Heart left ventricle (tissue), 16 donors: ENCODE results near the gene FBH1. TPM values are rescaled to one million over a fixed set of nuclear protein-coding genes. Genes with fewer than 3 reads are reported as not detected.

Source experiments
- ATAC-seq, 4 donors: fragments of 200-7000 bp; cut with Tn5 transposase; one replicate each; pipeline ENCODE4 v1.9.1; 2020 to 2022; ENCODE audit warnings: moderate library complexity in 4 of 4, mild to moderate bottlenecking in 3 of 4, moderate number of reproducible peaks in 1 of 4
- DNase-seq, 5 donors: peaks; one replicate each; pipeline ENCODE4 v3.0.0-alpha.2; 2020
- H3K27ac ChIP-seq, 12 donors: fragments of 200-600 bp; sonication (generic) in 4 of 12; one replicate each; pipeline versions ENCODE4 v1.5.0 to v1.8.0; 2016 to 2022; ENCODE audit warnings: mild to moderate bottlenecking in 2 of 12
- H3K27me3 ChIP-seq, 9 donors: fragments of 200-600 bp; sonication (generic) in 2 of 9; one replicate each; pipeline versions ENCODE4 v1.5.1 to v1.8.0; 2016 to 2022; ENCODE audit warnings: mild to moderate bottlenecking in 3 of 9
- H3K36me3 ChIP-seq, 9 donors: fragments of 200-600 bp; sonication (generic) in 2 of 9; one replicate each; pipeline versions ENCODE4 v1.5.0 to v1.8.0; 2018 to 2022; ENCODE audit warnings: mild to moderate bottlenecking in 2 of 9
- H3K4me1 ChIP-seq, 12 donors: fragments of 200-600 bp; sonication (generic) in 4 of 12; one replicate each; pipeline versions ENCODE4 v1.5.0 to v1.8.0; 2016 to 2022; ENCODE audit warnings: mild to moderate bottlenecking in 3 of 12
- H3K4me3 ChIP-seq, 12 donors: fragments of 200-600 bp; sonication (generic) in 4 of 12; one replicate each; pipeline versions ENCODE4 v1.5.0 to v1.8.0; 2017 to 2022; ENCODE audit warnings: mild to moderate bottlenecking in 9 of 12, moderate library complexity in 4 of 12
- H3K9me3 ChIP-seq, 12 donors: fragments of 200-600 bp; sonication (generic) in 4 of 12; one replicate each; pipeline versions ENCODE4 v1.5.0 to v1.8.0; 2016 to 2022; ENCODE audit warnings: mild to moderate bottlenecking in 1 of 12
- POLR2A ChIP-seq, 2 donors: fragments of 450-650 bp; IDR thresholded peaks; one replicate each; pipeline ENCODE4 v1.6.1; 2017; ENCODE audit warnings: antibody characterized with exemption in 2 of 2, mild to moderate bottlenecking in 2 of 2, moderate library complexity in 2 of 2
- WGBS, 4 donors: extraction: QIAGEN DNeasy Blood & Tissue Kit in 2 of 4; methylation state at CpG; one replicate each; pipeline versions ENCODE4 v1.1.5 to v1.1.7; 2013 to 2018; 5-methylcytosine and 5-hydroxymethylcytosine counted together
- intact Hi-C, 10 donors: fragments of 100-400 bp; cut with DNase I; formaldehyde crosslinking; loops; one replicate each; pipeline versions ENCODE4 v1.11.1 to v1.14.2; 2022
- polyA plus RNA-seq, 2 donors: library from polyadenylated mRNA; stranded (reverse); fragments of 200-250 nt; gene quantifications; one replicate each; pipeline ENCODE4 v1.2.3, GENCODE V29; 2013
- total RNA-seq, 9 donors: library from RNA; depleted of rRNA in 2 of 9; stranded (reverse); fragments of >200 nt in 2 of 9; fragmentation: NEBNext Ultra II Directional in 3 of 9; extraction: Animal tissue kit (Norgen Biotek cat#: 25700) in 3 of 9; gene quantifications; one replicate each; pipeline versions ENCODE4 v1.1.0 to v1.2.4, GENCODE V29; 2016 to 2023
- TF ChIP-seq, protein P1 (sequence below), 12 donors: fragments of 200-600 bp; sonication (generic) in 4 of 12; IDR thresholded peaks; one replicate each; pipeline versions ENCODE4 v1.5.0 to v1.8.0; 2018 to 2022; ENCODE audit warnings: antibody characterized with exemption in 12 of 12, mild to moderate bottlenecking in 5 of 12
- donor health status: ischemic (EF 13 %, LVEDD 7.1; RV severe dilation, severe dysfunction).
- donor health status: healthy with polysubstance abuse.
- donor health status: DM: no; HTN: yes; CAD: no.
- donor health status: DM: no; HTN: no; CAD: no.
- donor health status: ischemic (EF 25% LVEDD 6.9; RV normal size, moderate dysfunction).
- donor health status: ischemic (EF 25% LVEDD 5.7; RV mildly dilated, moderate dysfunction).
- donor health status: healthy.
- donor health status: DM: yes; HTN: yes; CAD: no.
- donor health status: ischemic (EF 35%, LVEDD 5.7; RV mildly dilated, moderate dysfunction).
- donor health status: nonischemic (EF 11% LVEDD 7.7; RV severe dilation, severe dysfunction).
- donor health status: DM: yes; HTN: yes; CAD: no.
- donor health status: PGD.
- donor health status: ischemic (EF 29% LVEDD 5.4; RV normal size, mild dysfunction).
- donor health status: nonischemic (EF 23%, LVEDD 6.1; RV moderate dilation, normal function).

FBH1 gene
- total and polyA plus RNA-seq, 11 donors: 57.4 to 111 (median 83.5) TPM

DNA sequence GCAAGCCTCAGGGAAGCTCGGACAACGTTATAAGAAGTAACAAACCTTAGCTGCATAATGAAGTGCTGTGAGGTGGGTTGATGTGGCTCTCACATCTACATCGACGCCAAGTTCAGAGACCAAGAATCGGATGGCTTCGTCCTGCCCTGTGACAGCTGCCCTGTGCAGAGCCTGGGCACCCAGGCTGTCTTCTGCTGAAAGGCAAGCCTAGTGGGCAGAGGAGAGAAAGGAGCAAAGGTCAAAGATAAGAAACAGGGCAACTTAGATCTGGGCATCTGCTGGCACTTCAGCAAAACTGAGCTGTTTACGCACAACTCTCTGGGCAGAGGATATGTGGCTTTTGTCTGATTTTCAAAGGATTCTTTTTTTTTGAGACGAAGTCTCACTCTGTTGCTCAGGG lies 7.1 kb upstream of the FBH1 start:
- peaks cover 0 to 11% (median 4%) of the 10 kb centered on the region in 12 donors for H3K4me1 ChIP-seq
- H3K36me3 ChIP-seq: peaks cover 0 to 97% (median 69%) of the 10 kb centered on the region in 9 donors
- WGBS, 4 donors: 85 to 93% (median 92%) methylated on average over 7 to 8 of the region's 8 CpGs
- no peaks in the 10 kb centered on the region for H3K27me3 ChIP-seq
- H3K9me3 ChIP-seq: no peaks in the 10 kb centered on the region
- no peak for DNase-seq
- H3K27ac ChIP-seq: no peak overlapping the region
- intact Hi-C loops: no loop called here
- TF ChIP-seq POLR2A (IDR thresholded peaks at IDR 0.05): no peak
- TF ChIP-seq, protein P1, sequence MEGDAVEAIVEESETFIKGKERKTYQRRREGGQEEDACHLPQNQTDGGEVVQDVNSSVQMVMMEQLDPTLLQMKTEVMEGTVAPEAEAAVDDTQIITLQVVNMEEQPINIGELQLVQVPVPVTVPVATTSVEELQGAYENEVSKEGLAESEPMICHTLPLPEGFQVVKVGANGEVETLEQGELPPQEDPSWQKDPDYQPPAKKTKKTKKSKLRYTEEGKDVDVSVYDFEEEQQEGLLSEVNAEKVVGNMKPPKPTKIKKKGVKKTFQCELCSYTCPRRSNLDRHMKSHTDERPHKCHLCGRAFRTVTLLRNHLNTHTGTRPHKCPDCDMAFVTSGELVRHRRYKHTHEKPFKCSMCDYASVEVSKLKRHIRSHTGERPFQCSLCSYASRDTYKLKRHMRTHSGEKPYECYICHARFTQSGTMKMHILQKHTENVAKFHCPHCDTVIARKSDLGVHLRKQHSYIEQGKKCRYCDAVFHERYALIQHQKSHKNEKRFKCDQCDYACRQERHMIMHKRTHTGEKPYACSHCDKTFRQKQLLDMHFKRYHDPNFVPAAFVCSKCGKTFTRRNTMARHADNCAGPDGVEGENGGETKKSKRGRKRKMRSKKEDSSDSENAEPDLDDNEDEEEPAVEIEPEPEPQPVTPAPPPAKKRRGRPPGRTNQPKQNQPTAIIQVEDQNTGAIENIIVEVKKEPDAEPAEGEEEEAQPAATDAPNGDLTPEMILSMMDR (IDR thresholded peaks at IDR 0.05): no peak
- no peak overlapping the region for H3K4me3 ChIP-seq
- no peak for ATAC-seq

DNA sequence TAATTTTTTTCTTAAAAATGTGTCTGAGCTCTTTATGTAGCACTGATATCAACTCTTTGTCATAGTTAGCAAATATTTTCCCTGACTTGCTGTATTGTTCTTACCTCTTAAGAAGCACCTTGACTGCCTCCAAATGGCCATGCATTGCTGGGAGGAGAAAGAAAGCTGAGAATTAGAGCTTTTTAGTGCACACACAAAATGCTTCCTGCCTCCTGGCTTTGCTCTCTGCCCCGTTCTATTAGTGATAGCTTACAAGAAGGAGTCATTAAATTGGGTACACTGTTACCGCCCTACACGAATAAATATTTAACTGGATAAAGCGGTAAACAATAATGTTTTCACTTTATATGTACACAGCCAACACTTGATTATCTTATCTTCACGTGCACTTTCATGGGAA lies 4.4 kb upstream of the FBH1 start:
- Histone ChIP-seq H3K27me3 (no peaks in the 10 kb centered on the region), H3K36me3 (peaks cover 0 to 72% (median 45%) of the 10 kb centered on the region in 9 donors), H3K4me3 (no peak overlapping the region), H3K27ac (no peak overlapping the region), H3K4me1 (peaks cover 0 to 26% (median 14%) of the 10 kb centered on the region in 12 donors), H3K9me3 (no peaks in the 10 kb centered on the region)
- 91 to 95% (median 94%) methylated on average over 5 of the region's 5 CpGs for WGBS, 4 donors
- no peak for ATAC-seq
- TF ChIP-seq POLR2A (IDR thresholded peaks at IDR 0.05): no peak
- TF ChIP-seq, protein P1 (IDR thresholded peaks at IDR 0.05): no peak
- DNase-seq: no peak
- intact Hi-C loops: loop anchor here in 2 of 10 donors (5.0 kb wide), 2 partner anchors 73 to 202 kb away; partner anchors contain the start of genes GDI2 (in 1 of the 2) and RBM17 (in 1 of the 2)

DNA sequence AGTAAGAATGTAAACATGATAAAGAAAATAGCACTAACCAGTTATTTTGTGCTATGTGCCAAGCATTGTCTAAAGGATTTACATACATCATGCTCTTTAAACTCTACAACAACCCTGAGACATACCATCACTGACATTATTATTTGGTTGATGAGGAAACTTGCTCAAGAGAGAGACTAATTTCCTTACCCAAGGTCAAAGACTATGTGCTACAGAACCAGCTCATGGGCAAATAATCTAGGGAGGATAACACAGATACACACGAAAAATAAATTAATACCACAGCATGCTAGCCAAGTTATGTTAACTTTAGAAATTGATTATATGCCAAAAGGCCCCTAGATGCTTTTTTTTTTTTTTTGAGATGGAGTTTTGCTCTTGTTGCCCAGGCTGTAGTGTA lies 3.0 kb upstream of the FBH1 start:
- peaks cover 0 to 58% (median 41%) of the 10 kb centered on the region in 9 donors for H3K36me3 ChIP-seq
- intact Hi-C loops: loop anchor here in 2 of 10 donors (5.0 kb wide), 2 partner anchors 75 to 200 kb away; partner anchors contain the start of genes GDI2 (in 1 of the 2) and RBM17 (in 1 of the 2)
- H3K9me3 ChIP-seq: no peaks in the 10 kb centered on the region
- 57 to 70% (median 68%) methylated on average over 1 of the region's 1 CpG for WGBS, 4 donors
- DNase-seq: no peak
- TF ChIP-seq, protein P1 (IDR thresholded peaks at IDR 0.05): no peak
- TF ChIP-seq POLR2A (IDR thresholded peaks at IDR 0.05): no peak
- H3K27ac ChIP-seq: no peak overlapping the region
- ATAC-seq: no peak
- no peaks in the 10 kb centered on the region for H3K27me3 ChIP-seq
- H3K4me3 ChIP-seq: no peak overlapping the region
- H3K4me1 ChIP-seq: peaks cover 0 to 40% (median 28%) of the 10 kb centered on the region in 12 donors

DNA sequence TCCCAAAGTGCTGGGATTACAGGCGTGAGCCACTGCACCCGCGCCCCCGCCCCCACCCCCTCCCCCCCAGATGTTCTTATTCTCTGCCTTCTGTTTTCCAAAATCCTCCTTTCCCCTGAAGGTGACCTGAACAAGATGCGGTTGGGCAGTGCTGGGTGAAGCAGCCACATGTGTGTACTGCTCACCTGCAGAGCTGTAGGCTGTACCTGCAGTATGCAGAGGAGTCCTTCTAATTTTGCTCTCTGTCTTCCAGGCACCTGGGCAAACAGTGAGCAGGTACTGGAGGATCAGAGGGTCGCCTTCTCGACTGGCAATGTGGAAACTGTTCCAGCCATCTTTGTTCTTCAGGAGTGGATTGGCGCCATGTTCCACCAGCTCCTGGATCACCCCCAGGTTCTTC lies 2.4 kb upstream of the FBH1 start:
- 96 to 98% (median 97%) methylated on average over 8 of the region's 8 CpGs for WGBS, 4 donors

More for the DNA sequence above, 2.4 kb upstream of the FBH1 start:
- intact Hi-C loops: loop anchor here in 2 of 10 donors (5.0 kb wide), 2 partner anchors 75 to 200 kb away; partner anchors contain the start of genes GDI2 (in 1 of the 2) and RBM17 (in 1 of the 2)
- H3K9me3 ChIP-seq: no peaks in the 10 kb centered on the region
- H3K27ac ChIP-seq: no peak overlapping the region
- H3K4me3 ChIP-seq: peak overlapping the region in 1 of 12 donors; percentile 99
- H3K27me3 ChIP-seq: no peaks in the 10 kb centered on the region
- DNase-seq (no peak), ATAC-seq (no peak)
- H3K36me3 ChIP-seq: peaks cover 0 to 51% (median 35%) of the 10 kb centered on the region in 9 donors
- TF ChIP-seq POLR2A (IDR thresholded peaks at IDR 0.05): no peak
- TF ChIP-seq, protein P1 (IDR thresholded peaks at IDR 0.05): no peak
- H3K4me1 ChIP-seq: peaks cover 0 to 46% (median 33%) of the 10 kb centered on the region in 12 donors
